Transverse colon (tissue), 4 donors: ENCODE data around the gene MED14. TPM values are rescaled to one million over a fixed set of nuclear protein-coding genes. Genes with fewer than 3 reads are reported as not detected.

Source experiments
- DNase-seq: peaks from one replicate; pipeline ENCODE4 v3.0.0-alpha.2; 2019
- H3K27ac ChIP-seq, 4 donors: fragments of 200-600 bp; sonication (generic); 2 replicates each; pipeline ENCODE4 v1.5.1; 2016 to 2018; ENCODE audit warnings: inconsistent platforms in 4 of 4
- H3K27me3 ChIP-seq: fragments of 200-600 bp; sonication (generic); 2 replicates; pipeline ENCODE4 v1.5.1; 2017; ENCODE audit warnings: inconsistent platforms
- H3K36me3 ChIP-seq, 4 donors: fragments of 200-600 bp; sonication (generic); 2 replicates each; pipeline ENCODE4 v1.5.1; 2017 to 2019; ENCODE audit warnings: inconsistent platforms in 4 of 4
- H3K4me1 ChIP-seq, 4 donors: fragments of 200-600 bp; sonication (generic); 2 replicates each; pipeline ENCODE4 v1.5.1; 2017 to 2020; ENCODE audit warnings: inconsistent platforms in 4 of 4
- H3K4me3 ChIP-seq, 4 donors: fragments of 200-600 bp; sonication (generic); 1 replicate in 1 of 4; 2 replicates in 3 of 4; pipeline versions ENCODE4 v1.5.1 to v1.6.1; 2017 to 2019; ENCODE audit warnings: inconsistent platforms in 4 of 4
- H3K9me3 ChIP-seq, 2 donors: fragments of 200-600 bp; sonication (generic); 2 replicates each; pipeline ENCODE4 v1.5.1; 2017 to 2019; ENCODE audit warnings: inconsistent platforms in 2 of 2
- EP300 ChIP-seq: sonication (generic); formaldehyde crosslinking; IDR thresholded peaks from one replicate; pipeline ENCODE4 v1.6.1; 2017; ENCODE audit warnings: antibody characterized with exemption, low read depth
- POLR2A ChIP-seq: fragments of 450-650 bp; IDR thresholded peaks from one replicate; pipeline ENCODE4 v1.6.1; 2016; ENCODE audit warnings: antibody characterized with exemption, mild to moderate bottlenecking, moderate library complexity
- POLR2AphosphoS5 ChIP-seq, 3 donors: sonication (generic); formaldehyde crosslinking; IDR thresholded peaks; one replicate each; pipeline ENCODE4 v1.6.1; 2016; ENCODE audit warnings: antibody characterized with exemption in 3 of 3
- WGBS, 2 donors: methylation state at CpG; one replicate each; pipeline ENCODE4 v1.1.5; 2018; ENCODE audit warnings: low coverage in 1 of 2; 5-methylcytosine and 5-hydroxymethylcytosine counted together
- in situ Hi-C, 4 donors: fragments of 200-750 bp; cut with MboI; loops; one replicate each; pipeline versions ENCODE4 v1.15.0 to v1.15.1; 2017; ENCODE audit warnings: low sequenced_read_pairs in 3 of 4, low pct_ligation_motif_present in 1 of 4, low pct_unique_long_range_greater_than_20kb in 1 of 4
- intact Hi-C: fragments of 100-400 bp; cut with DNase I; formaldehyde crosslinking; loops from one replicate; pipeline ENCODE4 v1.15.1; 2023; ENCODE audit warnings: low total_unique reads
- total RNA-seq, 4 donors: library from RNA; depleted of rRNA; stranded (reverse); fragments of >200 nt; gene quantifications; one replicate each; pipeline ENCODE4 v1.1.0, GENCODE V29; 2016
- TF ChIP-seq, protein P1 (sequence below), 5 experiments: fragments of 200-600 bp in 3 of 5; fragments of 450-650 bp in 2 of 5; sonication (generic) in 3 of 5; IDR thresholded peaks; 1 replicate in 2 of 5; 2 replicates in 3 of 5; pipeline ENCODE4 v1.5.1; 2016 to 2017; ENCODE audit warnings: antibody characterized with exemption in 5 of 5, inconsistent platforms in 3 of 5, mild to moderate bottlenecking in 2 of 5, moderate library complexity in 1 of 5

MED14 gene
- total RNA-seq, 4 donors from 2014 or later: 28.8 to 81.0 (median 68.0) TPM

- intact Hi-C loops (loop anchor here (10.0 kb wide), 1 partner anchor 478 kb away; no protein-coding TSS in a partner anchor), in situ Hi-C loops (no loop called here)
- Histone ChIP-seq H3K27ac (peak overlapping the region; percentile 89 to 98 (median 96)), H3K27me3 (no peaks in the 10 kb centered on the region), H3K9me3 (no peaks in the 10 kb centered on the region), H3K4me3 (peak overlapping the region; percentile 26 to 94 (median 91)), H3K4me1 (peaks cover 0 to 26% (median 21%) of the 10 kb centered on the region in 4 donors), H3K36me3 (no peaks in the 10 kb centered on the region)
- peak; percentile 56 for DNase-seq
- TF ChIP-seq POLR2A: no peak
- TF ChIP-seq, protein P1, sequence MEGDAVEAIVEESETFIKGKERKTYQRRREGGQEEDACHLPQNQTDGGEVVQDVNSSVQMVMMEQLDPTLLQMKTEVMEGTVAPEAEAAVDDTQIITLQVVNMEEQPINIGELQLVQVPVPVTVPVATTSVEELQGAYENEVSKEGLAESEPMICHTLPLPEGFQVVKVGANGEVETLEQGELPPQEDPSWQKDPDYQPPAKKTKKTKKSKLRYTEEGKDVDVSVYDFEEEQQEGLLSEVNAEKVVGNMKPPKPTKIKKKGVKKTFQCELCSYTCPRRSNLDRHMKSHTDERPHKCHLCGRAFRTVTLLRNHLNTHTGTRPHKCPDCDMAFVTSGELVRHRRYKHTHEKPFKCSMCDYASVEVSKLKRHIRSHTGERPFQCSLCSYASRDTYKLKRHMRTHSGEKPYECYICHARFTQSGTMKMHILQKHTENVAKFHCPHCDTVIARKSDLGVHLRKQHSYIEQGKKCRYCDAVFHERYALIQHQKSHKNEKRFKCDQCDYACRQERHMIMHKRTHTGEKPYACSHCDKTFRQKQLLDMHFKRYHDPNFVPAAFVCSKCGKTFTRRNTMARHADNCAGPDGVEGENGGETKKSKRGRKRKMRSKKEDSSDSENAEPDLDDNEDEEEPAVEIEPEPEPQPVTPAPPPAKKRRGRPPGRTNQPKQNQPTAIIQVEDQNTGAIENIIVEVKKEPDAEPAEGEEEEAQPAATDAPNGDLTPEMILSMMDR (IDR thresholded peaks at IDR 0.05): no peak
- no peak for TF ChIP-seq POLR2AphosphoS5 (IDR thresholded peaks at IDR 0.05)
- no peak for TF ChIP-seq EP300
- WGBS, 2 donors: 0 to 12% methylated on average over 1 to 32 of the region's 33 CpGs
These were observed 88.6 kb downstream of the MED14 start for GRCh38 chrX:40646489-40647306.

- H3K4me1 ChIP-seq: peaks cover 0 to 26% (median 21%) of the 10 kb centered on the region in 4 donors
- H3K27ac ChIP-seq: peak overlapping the region; percentile 73 to 90 (median 85)
- TF ChIP-seq POLR2AphosphoS5 (IDR thresholded peaks at IDR 0.05) (peak; percentile 39 to 73 (median 64)), POLR2A (peak; percentile 39), EP300 (no peak)
- TF ChIP-seq, protein P1 (IDR thresholded peaks at IDR 0.05): no peak
- DNase-seq: peak; percentile 77
- 0 to 17% methylated on average over 1 to 4 of the region's 4 CpGs for WGBS, 2 donors
- H3K36me3 ChIP-seq: no peaks in the 10 kb centered on the region
- in situ Hi-C loops (no loop called here), intact Hi-C loops (loop anchor here (10.0 kb wide), 1 partner anchor 480 kb away; no protein-coding TSS in a partner anchor)
- no peaks in the 10 kb centered on the region for H3K9me3 ChIP-seq
- no peaks in the 10 kb centered on the region for H3K27me3 ChIP-seq
- peak overlapping the region in 3 of 4 donors; percentile 11 to 43 (median 24) for H3K4me3 ChIP-seq
These were observed 90.5 kb downstream of the MED14 start for GRCh38 chrX:40644821-40645358.

GRCh38 chrX:40644176-40644575, 91.2 kb downstream of the MED14 start:
- peaks cover 0 to 26% (median 21%) of the 10 kb centered on the region in 4 donors for H3K4me1 ChIP-seq
- 0 to 43% methylated on average over 2 to 5 of the region's 5 CpGs for WGBS, 2 donors
- in situ Hi-C loops: no loop called here

More at GRCh38 chrX:40644176-40644575, 91.2 kb downstream of the MED14 start:
- Histone ChIP-seq H3K4me3 (peak overlapping the region in 2 of 4 donors; percentile 24 to 43), H3K27ac (peak overlapping the region; percentile 73 to 90 (median 85)), H3K27me3 (no peaks in the 10 kb centered on the region), H3K9me3 (no peaks in the 10 kb centered on the region), H3K36me3 (no peaks in the 10 kb centered on the region)
- DNase-seq: no peak
- TF ChIP-seq POLR2AphosphoS5 (IDR thresholded peaks at IDR 0.05) (peak in 1 of 3 donors; percentile 9), EP300 (no peak), POLR2A (no peak)
- TF ChIP-seq, protein P1 (IDR thresholded peaks at IDR 0.05): no peak
- intact Hi-C loops: loop anchor here (10.0 kb wide), 1 partner anchor 481 kb away; no protein-coding TSS in a partner anchor
